Measurements from ENCODE around the gene DCUN1D1. TPM values are rescaled to one million over a fixed set of nuclear protein-coding genes. Genes with fewer than 3 reads are reported as not detected.

DCUN1D1 gene
- polyA plus RNA-seq, 3 donors: 6.1 to 37.6 (median 26.9) TPM

GRCh38 chr3:182891364-182891763 lies 89.0 kb downstream of the DCUN1D1 start:
- no peaks in the 10 kb centered on the region for H3K27me3 ChIP-seq (ENCODE audit: control insufficient read depth in 2 of 2, insufficient read depth in 2 of 2, low read length in 2 of 2)
- H3K9me3 ChIP-seq (replicated peaks in 1 of 2; ENCODE audit: control insufficient read depth in 1 of 2, insufficient read depth in 1 of 2, low read length in 2 of 2): no peaks in the 10 kb centered on the region
- TF ChIP-seq CTCF (IDR thresholded peaks at IDR 0.05): no peak
- peaks cover 61 to 95% of the 10 kb centered on the region in 2 donors for H3K36me3 ChIP-seq (replicated peaks in 1 of 2; ENCODE audit: control insufficient read depth in 1 of 2, insufficient read depth in 2 of 2, low read length in 2 of 2)
- intact Hi-C loops (cut with micrococcal nuclease): no loop called here
- no peaks in the 10 kb centered on the region for H3K4me1 ChIP-seq (ENCODE audit: control insufficient read depth in 1 of 2, insufficient read depth in 2 of 2, low read length in 2 of 2)
- DNase-seq: no peak
- no peak overlapping the region for H3K4me2 ChIP-seq (replicated peaks; ENCODE audit: extremely low read depth, low read length, poor library complexity, severe bottlenecking)
- Mint-ChIP-seq H3K27ac (no peak overlapping the region), H3K4me1 (no peaks in the 10 kb centered on the region), H3K4me3 (no peak overlapping the region), H3K27me3 (ENCODE audit: low read depth in 3 of 3) (no peaks in the 10 kb centered on the region), H3K36me3 (peaks cover 68 to 70% of the 10 kb centered on the region in 2 donors), H3K9me3 (no peaks in the 10 kb centered on the region)
- H3K4me3 ChIP-seq (replicated peaks in 1 of 3; ENCODE audit: low read depth in 2 of 3, low read length in 3 of 3): no peak overlapping the region
- no peak overlapping the region for H2AFZ ChIP-seq (ENCODE audit: insufficient read depth, low read depth, low read length, poor library complexity, severe bottlenecking)
- no peak overlapping the region for H3K27ac ChIP-seq (ENCODE audit: low read depth in 1 of 2, low read length in 2 of 2)
- H3K79me2 ChIP-seq (ENCODE audit: insufficient read depth, low read length): no peaks in the 10 kb centered on the region
- H4K20me1 ChIP-seq (ENCODE audit: insufficient read depth, low read length): no peaks in the 10 kb centered on the region
- WGBS (ENCODE audit: insufficient coverage): no CpG with 5 or more reads among the region's 1 CpG
- no peak overlapping the region for H3K9ac ChIP-seq (ENCODE audit: insufficient read depth, low read length, poor library complexity, severe bottlenecking)

GRCh38 chr3:182889948-182890629 lies 90.2 kb downstream of the DCUN1D1 start:
- Histone ChIP-seq H3K36me3 (replicated peaks in 1 of 2; ENCODE audit: control insufficient read depth in 1 of 2, insufficient read depth in 2 of 2, low read length in 2 of 2) (peaks cover 65 to 95% of the 10 kb centered on the region in 2 donors), H3K4me1 (ENCODE audit: control insufficient read depth in 1 of 2, insufficient read depth in 2 of 2, low read length in 2 of 2) (no peaks in the 10 kb centered on the region), H3K4me3 (replicated peaks in 1 of 3; ENCODE audit: low read depth in 2 of 3, low read length in 3 of 3) (no peak overlapping the region), H3K4me2 (replicated peaks; ENCODE audit: extremely low read depth, low read length, poor library complexity, severe bottlenecking) (no peak overlapping the region), H3K9me3 (replicated peaks in 1 of 2; ENCODE audit: control insufficient read depth in 1 of 2, insufficient read depth in 1 of 2, low read length in 2 of 2) (no peaks in the 10 kb centered on the region), H3K27me3 (ENCODE audit: control insufficient read depth in 2 of 2, insufficient read depth in 2 of 2, low read length in 2 of 2) (no peaks in the 10 kb centered on the region), H2AFZ (ENCODE audit: insufficient read depth, low read depth, low read length, poor library complexity, severe bottlenecking) (no peak overlapping the region), H3K27ac (ENCODE audit: low read depth in 1 of 2, low read length in 2 of 2) (no peak overlapping the region), H3K9ac (ENCODE audit: insufficient read depth, low read length, poor library complexity, severe bottlenecking) (no peak overlapping the region), H4K20me1 (ENCODE audit: insufficient read depth, low read length) (no peaks in the 10 kb centered on the region), H3K79me2 (ENCODE audit: insufficient read depth, low read length) (no peaks in the 10 kb centered on the region)
- H3K36me3 Mint-ChIP-seq: peaks cover 67 to 71% of the 10 kb centered on the region in 2 donors
- DNase-seq: no peak
- H3K4me3 Mint-ChIP-seq: no peak overlapping the region
- no peaks in the 10 kb centered on the region for H3K9me3 Mint-ChIP-seq
- no CpG with 5 or more reads among the region's 3 CpGs for WGBS (ENCODE audit: insufficient coverage)
- no peak for TF ChIP-seq CTCF (IDR thresholded peaks at IDR 0.05)
- no peaks in the 10 kb centered on the region for H3K4me1 Mint-ChIP-seq
- no peak overlapping the region for H3K27ac Mint-ChIP-seq
- H3K27me3 Mint-ChIP-seq (ENCODE audit: low read depth in 3 of 3): no peaks in the 10 kb centered on the region
- intact Hi-C loops (cut with micrococcal nuclease): no loop called here

Other genes starting within 250 kb of the DCUN1D1 start
- 10 to 100 TPM; 11.1 to 25.1 (median 13.5) TPM for gene ATP11B, start 187.0 kb downstream of the DCUN1D1 start, polyA plus RNA-seq
- gene MCCC1, start 119.0 kb upstream of the DCUN1D1 start, polyA plus RNA-seq: 10 to 100 TPM; 13.9 to 18.4 (median 16.0) TPM
- under 1 TPM in 1 of 3 donors, not detected in 2; 0.03 TPM for gene LAMP3, start 182.2 kb upstream of the DCUN1D1 start, polyA plus RNA-seq

Measured in CD14-positive monocyte (primary cell).